T-helper 2 cell treated with Interferon-gamma antibody and Interleukin-4, amounts not matched to agents 100 ng/mL and 5 ng/mL, for 36 hours (primary cell): Measurements from ENCODE around the gene H1-8. TPM values are rescaled to one million over a fixed set of nuclear protein-coding genes. Genes with fewer than 3 reads are reported as not detected.

Experiments used
- intact Hi-C: fragments of 100-400 bp; cut with micrococcal nuclease; formaldehyde crosslinking; loops from one replicate; pipeline ENCODE4 v1.15.1; 2023
- total RNA-seq: library from RNA; stranded (reverse); gene quantifications from 2 replicates; pipeline ENCODE4 v1.2.3, GENCODE V29; 2022

Gene H1-8
- total RNA-seq, 1 donor from 2014 or later = not detected

DNA sequence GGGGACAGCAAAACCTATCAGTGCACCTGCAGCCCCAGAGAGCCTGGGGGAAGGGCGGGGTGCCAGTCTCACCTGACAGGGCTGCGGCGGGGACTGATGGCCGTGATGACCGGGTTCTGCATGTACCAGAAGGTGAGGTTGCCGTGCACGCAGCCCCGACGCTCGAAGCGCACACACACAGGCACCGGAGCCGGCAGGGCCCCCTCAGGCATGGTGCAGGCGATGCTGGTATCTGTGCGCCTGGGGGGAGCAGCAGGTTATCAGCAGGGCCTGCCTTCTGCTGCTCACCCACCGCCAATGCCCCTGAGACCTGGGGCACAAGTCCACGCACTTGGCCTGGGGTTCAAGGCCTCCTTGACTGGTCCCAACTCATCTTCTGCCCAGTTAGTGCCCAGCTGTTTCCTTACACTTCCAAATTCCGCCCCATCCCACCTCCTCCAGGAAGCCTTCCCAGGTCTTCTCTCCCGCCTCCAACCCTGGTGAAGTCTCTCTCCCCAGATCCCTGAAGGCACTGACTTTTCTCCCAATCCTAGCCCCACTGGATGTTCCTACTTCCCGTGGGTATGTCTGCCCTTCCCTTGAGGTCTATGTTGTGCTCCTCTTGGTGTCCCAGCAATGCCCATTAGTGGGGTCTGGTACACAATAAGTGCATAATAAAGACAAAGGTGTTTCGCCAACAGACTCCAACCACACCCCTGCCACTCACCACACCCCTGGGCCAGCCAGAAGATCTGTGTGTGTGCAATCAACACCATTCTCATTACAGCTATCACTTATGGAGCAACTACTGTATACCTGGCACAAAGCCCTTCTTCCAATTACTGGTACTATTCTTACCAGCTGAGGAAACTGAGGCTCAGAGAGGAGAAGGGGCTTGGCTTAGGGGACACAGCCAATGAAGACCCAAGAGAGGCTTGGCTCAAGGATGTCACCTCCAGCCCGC lies 28.9 kb downstream of the H1-8 start:
- intact Hi-C loops = no loop called here

GRCh38 chr3:129572603-129573002 lies 29.6 kb downstream of the H1-8 start:
- intact Hi-C loops = no loop called here

GRCh38 chr3:129573493-129573892 lies 30.5 kb downstream of the H1-8 start:
- intact Hi-C loops = no loop called here

GRCh38 chr3:129574206-129574605 lies 31.2 kb downstream of the H1-8 start:
- intact Hi-C loops = no loop called here

GRCh38 chr3:129575233-129575996 lies 32.4 kb downstream of the H1-8 start:
- intact Hi-C loops = no loop called here

GRCh38 chr3:129575997-129576384 lies 33.0 kb downstream of the H1-8 start:
- intact Hi-C loops = no loop called here

GRCh38 chr3:129576514-129577352 lies 33.8 kb downstream of the H1-8 start:
- intact Hi-C loops = no loop called here

- intact Hi-C loops = no loop called here
Observed at GRCh38 chr3:129577366-129577765, 34.4 kb downstream of the H1-8 start.

- intact Hi-C loops = no loop called here
Observed at GRCh38 chr3:129577925-129578786, 35.2 kb downstream of the H1-8 start.

GRCh38 chr3:129579991-129580390 lies 37.0 kb downstream of the H1-8 start:
- intact Hi-C loops = no loop called here

- intact Hi-C loops = no loop called here
Observed at GRCh38 chr3:129581623-129582022, 38.6 kb downstream of the H1-8 start.

DNA sequence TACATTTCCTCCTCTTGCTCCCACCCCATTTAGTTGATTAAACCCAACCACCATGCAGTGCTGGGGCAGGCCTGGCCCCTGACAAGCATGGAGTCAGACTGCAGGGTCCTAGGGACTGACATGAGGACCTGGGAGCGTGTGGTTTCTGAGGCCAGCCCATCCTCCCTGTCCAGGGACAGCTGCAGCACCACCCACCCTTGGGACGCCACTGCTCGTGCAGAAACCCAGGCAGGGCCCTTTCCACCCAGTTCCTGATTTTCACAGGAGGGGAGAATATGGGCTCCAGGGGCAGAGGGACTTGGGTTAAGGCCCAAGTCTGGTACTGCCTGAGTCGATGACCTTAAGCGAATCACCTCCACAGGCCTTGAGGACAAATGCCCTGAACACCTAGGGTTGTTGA lies 39.8 kb downstream of the H1-8 start:
- intact Hi-C loops = no loop called here

DNA sequence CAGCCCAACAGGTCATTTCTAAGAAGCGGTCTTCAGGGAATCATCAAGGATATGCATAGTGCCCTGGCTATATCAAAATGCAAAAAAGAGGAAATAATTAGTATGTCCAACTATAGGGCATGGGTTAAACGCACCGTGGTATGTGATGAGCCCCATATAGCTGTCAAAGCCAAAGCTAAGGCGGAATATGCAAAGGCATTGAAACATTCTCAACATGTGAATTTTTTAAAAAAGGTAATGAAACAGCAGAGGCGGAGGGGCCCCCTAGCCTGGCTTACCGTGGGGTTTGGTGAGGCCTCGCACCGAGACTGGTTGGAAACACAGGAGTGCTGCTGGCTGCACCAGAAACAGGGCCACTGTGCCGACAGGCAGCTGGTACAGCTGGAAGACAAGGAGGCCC lies 40.3 kb downstream of the H1-8 start:
- intact Hi-C loops = no loop called here

DNA sequence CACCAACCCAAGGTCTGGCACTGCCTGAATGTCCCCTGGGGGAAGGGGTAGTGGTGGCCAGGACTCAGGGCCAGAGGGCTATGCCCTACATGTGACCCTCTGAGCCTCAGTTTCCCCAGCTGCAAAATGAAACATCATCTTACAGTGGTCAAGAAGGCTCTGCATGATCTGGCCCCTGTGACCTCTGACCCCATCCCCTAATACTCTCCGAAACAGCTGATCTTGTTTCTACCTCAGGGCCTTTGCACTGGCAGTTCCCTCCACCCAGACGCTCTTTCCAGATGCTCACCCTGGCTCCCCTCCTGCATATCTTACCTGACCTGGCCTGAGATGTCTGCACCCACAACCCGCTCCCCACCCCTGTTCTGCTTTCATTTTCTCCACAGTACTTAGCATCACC lies 41.7 kb downstream of the H1-8 start:
- intact Hi-C loops = no loop called here

- intact Hi-C loops = no loop called here
Observed at GRCh38 chr3:129585949-129586657, 43.1 kb downstream of the H1-8 start.

- intact Hi-C loops = no loop called here
Observed at GRCh38 chr3:129586746-129587430, 43.9 kb downstream of the H1-8 start.

DNA sequence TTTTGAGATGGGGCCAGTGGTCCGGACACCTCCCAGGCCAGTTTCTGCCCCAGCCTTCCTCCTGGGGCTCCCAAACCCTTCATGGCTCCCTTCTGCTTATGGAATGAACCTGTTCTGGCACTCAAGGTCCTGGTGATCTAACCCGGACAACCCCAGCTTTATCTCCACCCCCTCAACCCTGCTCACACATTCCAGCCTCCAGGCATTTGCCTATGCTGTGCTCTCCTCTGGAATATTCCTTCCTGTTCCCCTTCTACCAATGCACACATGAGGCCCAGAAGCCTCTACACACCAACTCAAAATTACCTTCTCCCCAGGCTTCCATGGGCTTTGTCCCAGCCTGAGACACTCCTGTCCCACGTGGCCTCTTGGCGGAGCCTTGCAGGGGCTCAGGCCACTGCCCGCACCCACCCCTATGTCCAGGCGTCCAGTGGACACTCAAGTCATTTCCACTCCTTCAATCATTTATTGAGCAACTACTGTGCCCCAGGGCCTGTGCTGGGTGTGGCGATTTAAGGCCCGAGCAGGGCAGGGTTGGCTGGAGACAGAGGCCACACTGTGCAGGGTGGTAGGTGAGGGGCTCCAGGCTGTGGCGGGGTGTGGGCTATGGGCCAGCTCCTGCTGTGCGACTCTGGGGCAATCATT lies 44.7 kb downstream of the H1-8 start:
- intact Hi-C loops = no loop called here

DNA sequence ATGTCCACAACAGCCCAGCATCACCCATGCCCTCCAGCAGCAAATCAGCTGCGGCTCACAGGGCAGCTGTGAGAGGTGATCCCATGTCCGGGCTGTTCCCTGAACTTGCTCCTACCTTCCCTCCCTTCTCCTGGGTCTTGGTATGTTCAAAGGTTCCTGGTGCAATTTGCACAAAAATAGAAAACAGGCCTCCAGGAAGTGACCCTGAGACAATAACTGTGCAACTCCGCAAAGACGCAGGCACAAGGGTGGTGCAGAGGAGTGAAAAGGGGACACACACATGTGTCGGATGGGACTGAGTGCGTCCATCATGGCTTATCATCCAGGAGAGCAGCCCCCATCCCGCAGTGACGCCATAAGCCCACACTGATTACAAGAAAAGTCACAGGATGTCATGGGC lies 47.2 kb downstream of the H1-8 start:
- intact Hi-C loops = no loop called here

GRCh38 chr3:129591932-129592331 lies 49.0 kb downstream of the H1-8 start:
- intact Hi-C loops = no loop called here
